ENCODE measurements around the gene PROK2.

- TF ChIP-seq EP300 (IDR thresholded peaks at IDR 0.05) (no peak), CTCF (IDR thresholded peaks at IDR 0.05) (no peak)
Measured at GRCh38 chr3:71789922-71790321, 5.0 kb upstream of the PROK2 start.
